D341Med (cell line): Measurements from ENCODE around the gene FREY1.

Source experiments
- DNase-seq: peaks from one replicate; pipeline ENCODE4 v3.0.0; 2012; ENCODE audit warnings: low spot score

The FREY1 gene

GRCh38 chr11:45906965-45907611, at the start of gene FREY1:
TSS of gene FREY1 (minus strand) at chr11:45907271. CDS start at chr11:45907245, 26 bp downstream.
- no peak for DNase-seq

- DNase-seq: no peak
Observed at GRCh38 chr11:45949992-45950407, 42.9 kb upstream of the FREY1 start.

GRCh38 chr11:45948356-45948755, 41.3 kb upstream of the FREY1 start:
- DNase-seq: no peak

GRCh38 chr11:45947885-45948284, 40.8 kb upstream of the FREY1 start:
- DNase-seq: no peak

GRCh38 chr11:45945397-45945999, 38.4 kb upstream of the FREY1 start:
- DNase-seq: no peak

- no peak for DNase-seq
Observed at GRCh38 chr11:45942381-45942780, 35.3 kb upstream of the FREY1 start.

- no peak for DNase-seq
Observed at GRCh38 chr11:45941285-45941684, 34.2 kb upstream of the FREY1 start.

- no peak for DNase-seq
Observed at GRCh38 chr11:45939836-45940235, 32.8 kb upstream of the FREY1 start.

GRCh38 chr11:45937916-45938315, 30.8 kb upstream of the FREY1 start:
- no peak for DNase-seq

GRCh38 chr11:45936511-45937054, 29.5 kb upstream of the FREY1 start:
- DNase-seq: no peak

GRCh38 chr11:45935349-45936064, 28.4 kb upstream of the FREY1 start:
- DNase-seq: no peak

GRCh38 chr11:45934580-45935318, 27.7 kb upstream of the FREY1 start:
- DNase-seq: no peak

GRCh38 chr11:45933846-45934579, 26.9 kb upstream of the FREY1 start:
- DNase-seq: no peak

- no peak for DNase-seq
Observed at GRCh38 chr11:45933131-45933831, 26.2 kb upstream of the FREY1 start.

- no peak for DNase-seq
Observed at GRCh38 chr11:45932217-45932616, 25.1 kb upstream of the FREY1 start.

- no peak for DNase-seq
Observed at GRCh38 chr11:45931739-45932138, 24.7 kb upstream of the FREY1 start.

- no peak for DNase-seq
Observed at GRCh38 chr11:45930951-45931570, 24.0 kb upstream of the FREY1 start.

GRCh38 chr11:45930031-45930794, 23.1 kb upstream of the FREY1 start:
- no peak for DNase-seq

GRCh38 chr11:45929486-45930030, 22.5 kb upstream of the FREY1 start:
- no peak for DNase-seq
